Measurements from ENCODE around the gene GNL1. TPM values are rescaled to one million over a fixed set of nuclear protein-coding genes. Genes with fewer than 3 reads are reported as not detected.

Gene GNL1, protein sequence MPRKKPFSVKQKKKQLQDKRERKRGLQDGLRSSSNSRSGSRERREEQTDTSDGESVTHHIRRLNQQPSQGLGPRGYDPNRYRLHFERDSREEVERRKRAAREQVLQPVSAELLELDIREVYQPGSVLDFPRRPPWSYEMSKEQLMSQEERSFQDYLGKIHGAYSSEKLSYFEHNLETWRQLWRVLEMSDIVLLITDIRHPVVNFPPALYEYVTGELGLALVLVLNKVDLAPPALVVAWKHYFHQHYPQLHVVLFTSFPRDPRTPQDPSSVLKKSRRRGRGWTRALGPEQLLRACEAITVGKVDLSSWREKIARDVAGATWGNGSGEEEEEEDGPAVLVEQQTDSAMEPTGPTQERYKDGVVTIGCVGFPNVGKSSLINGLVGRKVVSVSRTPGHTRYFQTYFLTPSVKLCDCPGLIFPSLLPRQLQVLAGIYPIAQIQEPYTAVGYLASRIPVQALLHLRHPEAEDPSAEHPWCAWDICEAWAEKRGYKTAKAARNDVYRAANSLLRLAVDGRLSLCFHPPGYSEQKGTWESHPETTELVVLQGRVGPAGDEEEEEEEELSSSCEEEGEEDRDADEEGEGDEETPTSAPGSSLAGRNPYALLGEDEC
- 10 to 100 TPM; 32.9 to 39.0 TPM for total RNA-seq

DNA sequence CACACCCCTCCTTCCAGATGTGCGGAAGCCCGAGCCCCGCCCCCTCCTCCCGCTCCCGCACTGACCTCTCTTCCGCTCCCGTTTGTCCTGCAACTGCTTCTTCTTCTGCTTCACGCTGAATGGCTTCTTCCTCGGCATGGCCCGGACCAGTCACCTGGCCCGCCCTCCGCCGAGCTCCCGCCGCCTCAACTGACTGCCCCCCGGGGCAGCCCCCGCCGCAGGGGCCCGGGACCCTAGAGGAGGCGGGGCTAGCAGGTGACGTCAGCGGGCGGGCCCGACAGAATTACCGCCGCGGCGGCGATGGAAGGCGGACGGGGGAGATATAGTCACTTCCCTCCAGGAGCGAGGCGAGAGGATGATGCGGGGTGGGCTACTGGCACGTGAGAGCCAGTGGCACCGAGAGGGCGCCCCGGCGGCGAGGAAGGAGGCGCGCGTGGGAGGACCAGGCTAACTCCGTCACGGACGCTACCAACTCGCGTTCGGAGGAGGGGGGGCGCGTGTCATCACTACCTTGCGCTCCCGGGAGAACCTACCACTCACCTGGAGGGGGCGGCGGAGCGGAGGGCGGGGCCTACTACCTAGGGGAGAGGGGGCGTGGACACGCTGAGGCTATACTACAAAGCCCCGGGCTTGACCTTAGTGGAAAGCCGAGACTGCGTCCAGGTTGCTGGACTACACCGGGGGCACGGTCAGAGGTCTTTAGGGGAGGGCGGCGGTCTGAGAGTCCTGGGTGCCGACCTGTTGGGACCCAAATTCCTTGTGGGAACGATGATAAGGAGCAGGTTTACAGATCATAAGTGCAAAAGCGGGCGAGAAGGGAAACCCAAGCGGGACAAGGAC, at the start of gene GNL1:
Gene GNL1 (minus strand): TSS at position 424 of the 840 bp plus-strand sequence. CDS start 286 bp downstream, at position 138.
- peak; percentile 85 for DNase-seq (ENCODE audit: low spot score)
- H3K4me3 ChIP-seq = peak within 1 kb of the TSS; percentile 98
- peak; percentile 66 for ATAC-seq (ENCODE audit: insufficient number of reproducible peaks, low FRiP score, low read depth)
- H3K27me3 ChIP-seq (replicated peaks; ENCODE audit: insufficient read depth) = no peaks in the 10 kb centered on the region
- H3K27ac ChIP-seq = peak within 1 kb of the TSS; percentile 98 to 99
- peaks cover 13 to 22% of the 10 kb centered on the region in 2 donors for H3K4me1 ChIP-seq (ENCODE audit: control insufficient read depth in 1 of 2, low read depth in 2 of 2)
- peaks cover 19% of the 10 kb centered on the region for H3K36me3 ChIP-seq
- TF ChIP-seq, protein P1, sequence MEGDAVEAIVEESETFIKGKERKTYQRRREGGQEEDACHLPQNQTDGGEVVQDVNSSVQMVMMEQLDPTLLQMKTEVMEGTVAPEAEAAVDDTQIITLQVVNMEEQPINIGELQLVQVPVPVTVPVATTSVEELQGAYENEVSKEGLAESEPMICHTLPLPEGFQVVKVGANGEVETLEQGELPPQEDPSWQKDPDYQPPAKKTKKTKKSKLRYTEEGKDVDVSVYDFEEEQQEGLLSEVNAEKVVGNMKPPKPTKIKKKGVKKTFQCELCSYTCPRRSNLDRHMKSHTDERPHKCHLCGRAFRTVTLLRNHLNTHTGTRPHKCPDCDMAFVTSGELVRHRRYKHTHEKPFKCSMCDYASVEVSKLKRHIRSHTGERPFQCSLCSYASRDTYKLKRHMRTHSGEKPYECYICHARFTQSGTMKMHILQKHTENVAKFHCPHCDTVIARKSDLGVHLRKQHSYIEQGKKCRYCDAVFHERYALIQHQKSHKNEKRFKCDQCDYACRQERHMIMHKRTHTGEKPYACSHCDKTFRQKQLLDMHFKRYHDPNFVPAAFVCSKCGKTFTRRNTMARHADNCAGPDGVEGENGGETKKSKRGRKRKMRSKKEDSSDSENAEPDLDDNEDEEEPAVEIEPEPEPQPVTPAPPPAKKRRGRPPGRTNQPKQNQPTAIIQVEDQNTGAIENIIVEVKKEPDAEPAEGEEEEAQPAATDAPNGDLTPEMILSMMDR (IDR thresholded peaks at IDR 0.05) = no peak
- H3K9me3 ChIP-seq = no peaks in the 10 kb centered on the region

DNA sequence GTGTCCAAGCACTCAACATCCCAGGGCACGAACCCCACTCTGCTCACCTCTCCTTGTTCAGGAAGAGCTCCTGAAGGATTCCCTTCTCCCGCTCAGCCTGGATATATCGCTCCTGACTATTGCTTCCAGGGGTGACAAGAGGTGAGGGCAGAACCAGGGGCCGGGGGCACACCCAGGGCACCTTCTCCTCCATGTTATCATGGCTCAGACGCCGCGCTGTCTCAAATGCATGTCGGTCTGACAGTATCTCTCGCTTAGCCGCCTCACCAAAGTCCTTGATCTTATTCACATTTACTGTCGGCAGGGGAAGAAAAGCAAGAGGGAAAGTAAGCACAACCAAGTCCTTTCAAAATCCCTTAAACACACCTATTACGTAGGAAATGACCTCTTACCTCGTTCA, 47.7 kb upstream of the GNL1 start:
- Histone ChIP-seq H3K27me3 (replicated peaks; ENCODE audit: insufficient read depth) (no peaks in the 10 kb centered on the region), H3K36me3 (peaks cover 82% of the 10 kb centered on the region), H3K9me3 (no peaks in the 10 kb centered on the region), H3K27ac (no peak overlapping the region), H3K4me3 (no peak overlapping the region), H3K4me1 (ENCODE audit: control insufficient read depth in 1 of 2, low read depth in 2 of 2) (no peaks in the 10 kb centered on the region)
- no peak for DNase-seq (ENCODE audit: low spot score)
- TF ChIP-seq, protein P1 (IDR thresholded peaks at IDR 0.05) = no peak
- no peak for ATAC-seq (ENCODE audit: insufficient number of reproducible peaks, low FRiP score, low read depth)

DNA sequence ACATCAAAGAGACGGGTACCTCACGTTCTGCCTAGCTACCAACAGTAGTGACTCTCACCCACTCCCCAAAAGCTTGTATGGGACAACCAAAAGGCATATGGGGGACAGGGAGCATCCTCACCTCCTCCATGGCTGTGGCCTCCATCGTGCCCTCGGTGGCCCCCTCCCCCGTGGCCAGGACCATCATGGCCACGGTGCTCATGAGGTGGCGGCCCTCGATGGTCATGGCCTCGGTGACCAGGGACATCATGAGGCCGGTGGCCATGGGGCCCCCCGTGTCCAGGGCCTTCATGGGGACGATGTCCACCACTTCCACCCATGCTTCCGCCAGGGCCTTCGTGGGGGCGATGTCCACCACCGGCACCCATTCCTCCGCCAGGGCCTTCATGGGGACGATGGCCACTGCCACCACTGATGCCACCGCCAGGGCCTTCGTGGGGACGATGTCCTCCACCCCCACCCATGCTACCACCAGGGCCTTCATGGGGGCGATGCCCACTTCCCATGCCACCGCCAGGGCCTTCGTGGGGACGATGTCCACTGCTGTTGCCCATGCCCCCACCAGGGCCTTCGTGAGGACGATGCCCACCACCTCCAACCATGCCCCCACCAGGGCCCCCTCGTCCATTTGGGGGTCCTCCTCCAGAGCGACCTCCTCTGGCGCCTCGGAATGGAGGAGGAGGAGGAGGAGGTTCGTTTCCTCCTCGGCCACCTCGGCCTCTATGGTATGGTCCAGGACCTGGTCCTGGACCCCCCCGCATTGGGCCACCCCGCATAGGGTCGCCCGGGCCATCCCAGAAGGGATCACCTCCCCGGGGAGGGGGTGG, 45.7 kb upstream of the GNL1 start:
- no peaks in the 10 kb centered on the region for H3K4me1 ChIP-seq (ENCODE audit: control insufficient read depth in 1 of 2, low read depth in 2 of 2)
- H3K36me3 ChIP-seq = peaks cover 67% of the 10 kb centered on the region
- ATAC-seq (ENCODE audit: insufficient number of reproducible peaks, low FRiP score, low read depth) = no peak
- H3K4me3 ChIP-seq = no peak overlapping the region
- TF ChIP-seq, protein P1 (IDR thresholded peaks at IDR 0.05) = no peak
- no peaks in the 10 kb centered on the region for H3K27me3 ChIP-seq (replicated peaks; ENCODE audit: insufficient read depth)
- no peaks in the 10 kb centered on the region for H3K9me3 ChIP-seq
- no peak overlapping the region for H3K27ac ChIP-seq
- no peak for DNase-seq (ENCODE audit: low spot score)

DNA sequence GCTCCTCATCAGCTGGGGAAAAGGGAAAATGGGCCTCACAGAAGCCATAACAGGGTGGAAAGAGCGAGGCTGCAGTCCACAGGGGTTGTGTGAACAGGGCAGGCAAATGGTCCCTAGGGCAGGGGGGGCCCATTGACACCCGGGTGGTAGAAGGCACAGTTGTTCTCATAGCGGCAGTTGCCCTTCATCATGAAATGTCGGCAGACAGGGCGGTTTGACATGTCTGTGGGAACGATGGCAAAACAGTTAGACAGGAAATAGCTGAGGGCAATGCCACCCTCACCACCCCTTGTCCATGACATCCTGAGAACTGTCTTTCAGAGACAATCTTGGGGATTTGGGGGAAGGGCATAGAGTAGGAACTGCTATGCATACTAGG, 45.1 kb upstream of the GNL1 start:
- ATAC-seq (ENCODE audit: insufficient number of reproducible peaks, low FRiP score, low read depth) = no peak
- Histone ChIP-seq H3K4me3 (no peak overlapping the region), H3K36me3 (peaks cover 62% of the 10 kb centered on the region), H3K27me3 (replicated peaks; ENCODE audit: insufficient read depth) (no peaks in the 10 kb centered on the region), H3K27ac (no peak overlapping the region), H3K4me1 (ENCODE audit: control insufficient read depth in 1 of 2, low read depth in 2 of 2) (no peaks in the 10 kb centered on the region), H3K9me3 (no peaks in the 10 kb centered on the region)
- TF ChIP-seq, protein P1 (IDR thresholded peaks at IDR 0.05) = no peak
- no peak for DNase-seq (ENCODE audit: low spot score)

Data from thoracic aorta (tissue), 2 donors.